Embryonic facial prominence (tissue), 1 donor: ENCODE data around the gene USP7.

Source experiments
- DNase-seq: peaks from one replicate; pipeline ENCODE4 v3.0.0-alpha.2; 2016; ENCODE audit errors: extremely low spot score

Gene USP7

GRCh38 chr16:8952281-8952751 is 11.4 kb downstream of the USP7 start:
- DNase-seq, result no peak

GRCh38 chr16:8951447-8952280 is 12.0 kb downstream of the USP7 start:
- DNase-seq, result no peak

GRCh38 chr16:8950580-8951077 is 13.1 kb downstream of the USP7 start:
- DNase-seq, result no peak

- no peak for DNase-seq
Measured at GRCh38 chr16:8949536-8950418, 13.9 kb downstream of the USP7 start.

- no peak for DNase-seq
Measured at GRCh38 chr16:8948831-8949230, 14.9 kb downstream of the USP7 start.

- DNase-seq, result no peak
Measured at GRCh38 chr16:8948069-8948593, 15.6 kb downstream of the USP7 start.

- no peak for DNase-seq
Measured at GRCh38 chr16:8946544-8946943, 17.2 kb downstream of the USP7 start.

GRCh38 chr16:8945626-8946296 is 17.9 kb downstream of the USP7 start:
- DNase-seq, result no peak

- DNase-seq, result no peak
Measured at GRCh38 chr16:8943966-8944759, 19.5 kb downstream of the USP7 start.

GRCh38 chr16:8943001-8943763 is 20.5 kb downstream of the USP7 start:
- no peak for DNase-seq

- no peak for DNase-seq
Measured at GRCh38 chr16:8941718-8942344, 21.9 kb downstream of the USP7 start.

GRCh38 chr16:8937803-8938202 is 25.9 kb downstream of the USP7 start:
- no peak for DNase-seq

- DNase-seq, result no peak
Measured at GRCh38 chr16:8936421-8936820, 27.3 kb downstream of the USP7 start.

- DNase-seq, result no peak
Measured at GRCh38 chr16:8935989-8936388, 27.7 kb downstream of the USP7 start.

GRCh38 chr16:8934601-8935000 is 29.1 kb downstream of the USP7 start:
- DNase-seq, result no peak

- DNase-seq, result peak; percentile 8
Measured at GRCh38 chr16:8931859-8932258, 31.8 kb downstream of the USP7 start.

- no peak for DNase-seq
Measured at GRCh38 chr16:8929086-8929748, 34.5 kb downstream of the USP7 start.

GRCh38 chr16:8928467-8928957 is 35.2 kb downstream of the USP7 start:
- no peak for DNase-seq

- no peak for DNase-seq
Measured at GRCh38 chr16:8926827-8927226, 36.9 kb downstream of the USP7 start.
